GM18507 (cell line): ENCODE measurements around the gene CNTRL.
A peak's percentile ranks its signal among the peaks of the same experiment; 100 is the strongest.
"Not testable (repeated sequence)": the region's sequence is repeated elsewhere in the genome, so short reads cannot be mapped to it uniquely, and the experiment has no call there.

Experiments used
- DNase-seq: peaks from one replicate; pipeline ENCODE4 v3.0.0; 2011; ENCODE audit warnings: low read depth; ENCODE audit not compliant: insufficient read length; ENCODE audit errors: extremely low spot score
- FAIRE-seq: peaks from 2 replicates; lab custom pipeline; 2011; peaks lifted over from hg19 to GRCh38; lab: Jason Lieb, UNC

Gene CNTRL

GRCh38 chr9:121169094-121169601, 94.4 kb downstream of the CNTRL start:
- DNase-seq = no peak
- FAIRE-seq = no peak

- no peak for DNase-seq
- FAIRE-seq = no peak
These were observed 96.5 kb downstream of the CNTRL start for GRCh38 chr9:121171236-121171635.

GRCh38 chr9:121172726-121173487, 98.2 kb downstream of the CNTRL start:
- no peak for DNase-seq
- FAIRE-seq = no peak

- DNase-seq (no peak), FAIRE-seq (no peak)
These were observed 98.7 kb downstream of the CNTRL start for GRCh38 chr9:121173501-121173900.

GRCh38 chr9:121178676-121179372, 104.1 kb downstream of the CNTRL start:
- no peak for DNase-seq
- no peak for FAIRE-seq

GRCh38 chr9:121179373-121179721, 104.6 kb downstream of the CNTRL start:
- not testable (repeated sequence) for FAIRE-seq

GRCh38 chr9:121179930-121180681, 105.4 kb downstream of the CNTRL start:
- DNase-seq = no peak
- FAIRE-seq = no peak

More at GRCh38 chr9:121179373-121179721, 104.6 kb downstream of the CNTRL start:
- not testable (repeated sequence) for DNase-seq

GRCh38 chr9:121182101-121182836, 107.5 kb downstream of the CNTRL start:
- DNase-seq (no peak), FAIRE-seq (no peak)

- FAIRE-seq (peak; percentile 29), DNase-seq (no peak)
These were observed 108.2 kb downstream of the CNTRL start for GRCh38 chr9:121182989-121183388.

- peak; percentile 39 for FAIRE-seq
- DNase-seq = no peak
These were observed 109.1 kb downstream of the CNTRL start for GRCh38 chr9:121183666-121184423.

GRCh38 chr9:121184463-121184862, 109.7 kb downstream of the CNTRL start:
- FAIRE-seq = no peak
- no peak for DNase-seq

- DNase-seq (no peak), FAIRE-seq (peak; percentile 5)
These were observed 110.5 kb downstream of the CNTRL start for GRCh38 chr9:121185178-121185745.

GRCh38 chr9:121185774-121186403, 111.1 kb downstream of the CNTRL start:
- peak; percentile 59 for FAIRE-seq
- no peak for DNase-seq

- DNase-seq (no peak), FAIRE-seq (no peak)
These were observed 113.0 kb downstream of the CNTRL start for GRCh38 chr9:121187636-121188305.

GRCh38 chr9:121189006-121189405, 114.3 kb downstream of the CNTRL start:
- no peak for DNase-seq
- FAIRE-seq = no peak

- FAIRE-seq (no peak), DNase-seq (no peak)
These were observed 114.9 kb downstream of the CNTRL start for GRCh38 chr9:121189660-121190059.

- DNase-seq (no peak), FAIRE-seq (no peak)
These were observed 116.5 kb downstream of the CNTRL start for GRCh38 chr9:121191235-121191634.

- no peak for FAIRE-seq
- no peak for DNase-seq
These were observed 117.8 kb downstream of the CNTRL start for GRCh38 chr9:121192518-121192917.
